ENCODE data around the gene CTIF. TPM values are rescaled to one million over a fixed set of nuclear protein-coding genes. Genes with fewer than 3 reads are reported as not detected.

The CTIF gene
- polyA plus RNA-seq, 1 donor from 2014 or later: 50.2 TPM

GRCh38 chr18:48670751-48671560 lies 132.1 kb downstream of the CTIF start:
- H3K9me2 ChIP-seq (ENCODE audit: insufficient read depth, low read length): no peaks in the 10 kb centered on the region
- no peaks in the 10 kb centered on the region for H4K20me1 ChIP-seq (ENCODE audit: insufficient read depth)
- TF ChIP-seq EP300 (conservative IDR thresholded peaks at IDR 0.05; ENCODE audit: poor library complexity, severe bottlenecking) (no peak), MXI1 (conservative IDR thresholded peaks at IDR 0.05; ENCODE audit: poor library complexity, severe bottlenecking) (no peak), RAD21 (conservative IDR thresholded peaks at IDR 0.05) (no peak), TAF1 (IDR thresholded peaks at IDR 0.05; ENCODE audit: low read depth) (no peak), EZH2 (IDR thresholded peaks at IDR 0.05; ENCODE audit: borderline replicate concordance, insufficient read depth, low read length, poor library complexity, severe bottlenecking) (no peak), POLR2AphosphoS5 (IDR thresholded peaks at IDR 0.05) (no peak), SMC3 (conservative IDR thresholded peaks at IDR 0.05; ENCODE audit: poor library complexity) (no peak)
- TF ChIP-seq, protein P1, sequence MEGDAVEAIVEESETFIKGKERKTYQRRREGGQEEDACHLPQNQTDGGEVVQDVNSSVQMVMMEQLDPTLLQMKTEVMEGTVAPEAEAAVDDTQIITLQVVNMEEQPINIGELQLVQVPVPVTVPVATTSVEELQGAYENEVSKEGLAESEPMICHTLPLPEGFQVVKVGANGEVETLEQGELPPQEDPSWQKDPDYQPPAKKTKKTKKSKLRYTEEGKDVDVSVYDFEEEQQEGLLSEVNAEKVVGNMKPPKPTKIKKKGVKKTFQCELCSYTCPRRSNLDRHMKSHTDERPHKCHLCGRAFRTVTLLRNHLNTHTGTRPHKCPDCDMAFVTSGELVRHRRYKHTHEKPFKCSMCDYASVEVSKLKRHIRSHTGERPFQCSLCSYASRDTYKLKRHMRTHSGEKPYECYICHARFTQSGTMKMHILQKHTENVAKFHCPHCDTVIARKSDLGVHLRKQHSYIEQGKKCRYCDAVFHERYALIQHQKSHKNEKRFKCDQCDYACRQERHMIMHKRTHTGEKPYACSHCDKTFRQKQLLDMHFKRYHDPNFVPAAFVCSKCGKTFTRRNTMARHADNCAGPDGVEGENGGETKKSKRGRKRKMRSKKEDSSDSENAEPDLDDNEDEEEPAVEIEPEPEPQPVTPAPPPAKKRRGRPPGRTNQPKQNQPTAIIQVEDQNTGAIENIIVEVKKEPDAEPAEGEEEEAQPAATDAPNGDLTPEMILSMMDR (IDR thresholded peaks at IDR 0.05; ENCODE audit: poor library complexity, severe bottlenecking): no peak
- TF ChIP-seq, protein P2, sequence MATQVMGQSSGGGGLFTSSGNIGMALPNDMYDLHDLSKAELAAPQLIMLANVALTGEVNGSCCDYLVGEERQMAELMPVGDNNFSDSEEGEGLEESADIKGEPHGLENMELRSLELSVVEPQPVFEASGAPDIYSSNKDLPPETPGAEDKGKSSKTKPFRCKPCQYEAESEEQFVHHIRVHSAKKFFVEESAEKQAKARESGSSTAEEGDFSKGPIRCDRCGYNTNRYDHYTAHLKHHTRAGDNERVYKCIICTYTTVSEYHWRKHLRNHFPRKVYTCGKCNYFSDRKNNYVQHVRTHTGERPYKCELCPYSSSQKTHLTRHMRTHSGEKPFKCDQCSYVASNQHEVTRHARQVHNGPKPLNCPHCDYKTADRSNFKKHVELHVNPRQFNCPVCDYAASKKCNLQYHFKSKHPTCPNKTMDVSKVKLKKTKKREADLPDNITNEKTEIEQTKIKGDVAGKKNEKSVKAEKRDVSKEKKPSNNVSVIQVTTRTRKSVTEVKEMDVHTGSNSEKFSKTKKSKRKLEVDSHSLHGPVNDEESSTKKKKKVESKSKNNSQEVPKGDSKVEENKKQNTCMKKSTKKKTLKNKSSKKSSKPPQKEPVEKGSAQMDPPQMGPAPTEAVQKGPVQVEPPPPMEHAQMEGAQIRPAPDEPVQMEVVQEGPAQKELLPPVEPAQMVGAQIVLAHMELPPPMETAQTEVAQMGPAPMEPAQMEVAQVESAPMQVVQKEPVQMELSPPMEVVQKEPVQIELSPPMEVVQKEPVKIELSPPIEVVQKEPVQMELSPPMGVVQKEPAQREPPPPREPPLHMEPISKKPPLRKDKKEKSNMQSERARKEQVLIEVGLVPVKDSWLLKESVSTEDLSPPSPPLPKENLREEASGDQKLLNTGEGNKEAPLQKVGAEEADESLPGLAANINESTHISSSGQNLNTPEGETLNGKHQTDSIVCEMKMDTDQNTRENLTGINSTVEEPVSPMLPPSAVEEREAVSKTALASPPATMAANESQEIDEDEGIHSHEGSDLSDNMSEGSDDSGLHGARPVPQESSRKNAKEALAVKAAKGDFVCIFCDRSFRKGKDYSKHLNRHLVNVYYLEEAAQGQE (IDR thresholded peaks at IDR 0.05; ENCODE audit: borderline replicate concordance): no peak
- H3K9ac ChIP-seq (ENCODE audit: low read length): no peak overlapping the region
- no peak overlapping the region for H3K4me3 ChIP-seq (ENCODE audit: low read length)
- peaks cover 21% of the 10 kb centered on the region for H3K36me3 ChIP-seq (ENCODE audit: insufficient read depth, low read length)
- no peaks in the 10 kb centered on the region for H3K27me3 ChIP-seq (ENCODE audit: insufficient read depth, low read depth, low read length)
- no peaks in the 10 kb centered on the region for H3K79me2 ChIP-seq (replicated peaks; ENCODE audit: insufficient read depth, low read length)
- H3K4me2 ChIP-seq (ENCODE audit: low read length): no peak overlapping the region
- no peak overlapping the region for H3K27ac ChIP-seq (ENCODE audit: low read length)
- H3K9me3 ChIP-seq (ENCODE audit: low read length): peaks cover 7% of the 10 kb centered on the region
- H3F3A ChIP-seq (ENCODE audit: insufficient read depth, low read length, poor library complexity, severe bottlenecking): no peaks in the 10 kb centered on the region
- no peak overlapping the region for H2AFZ ChIP-seq (ENCODE audit: low read depth, low read length)

- TF ChIP-seq EP300 (conservative IDR thresholded peaks at IDR 0.05; ENCODE audit: poor library complexity, severe bottlenecking) (no peak), SMC3 (conservative IDR thresholded peaks at IDR 0.05; ENCODE audit: poor library complexity) (no peak), POLR2AphosphoS5 (IDR thresholded peaks at IDR 0.05) (no peak), MXI1 (conservative IDR thresholded peaks at IDR 0.05; ENCODE audit: poor library complexity, severe bottlenecking) (no peak), RAD21 (conservative IDR thresholded peaks at IDR 0.05) (no peak), TAF1 (IDR thresholded peaks at IDR 0.05; ENCODE audit: low read depth) (no peak), EZH2 (IDR thresholded peaks at IDR 0.05; ENCODE audit: borderline replicate concordance, insufficient read depth, low read length, poor library complexity, severe bottlenecking) (no peak)
- TF ChIP-seq, protein P2 (IDR thresholded peaks at IDR 0.05; ENCODE audit: borderline replicate concordance): no peak
- TF ChIP-seq, protein P1 (IDR thresholded peaks at IDR 0.05; ENCODE audit: poor library complexity, severe bottlenecking): no peak
- Histone ChIP-seq H3K9me3 (ENCODE audit: low read length) (peaks cover 7% of the 10 kb centered on the region), H3K36me3 (ENCODE audit: insufficient read depth, low read length) (peaks cover 15% of the 10 kb centered on the region), H3F3A (ENCODE audit: insufficient read depth, low read length, poor library complexity, severe bottlenecking) (no peaks in the 10 kb centered on the region), H3K9ac (ENCODE audit: low read length) (no peak overlapping the region), H3K27me3 (ENCODE audit: insufficient read depth, low read depth, low read length) (no peaks in the 10 kb centered on the region), H3K4me3 (ENCODE audit: low read length) (no peak overlapping the region), H3K79me2 (replicated peaks; ENCODE audit: insufficient read depth, low read length) (no peaks in the 10 kb centered on the region), H4K20me1 (ENCODE audit: insufficient read depth) (no peaks in the 10 kb centered on the region), H3K27ac (ENCODE audit: low read length) (no peak overlapping the region), H3K9me2 (ENCODE audit: insufficient read depth, low read length) (no peaks in the 10 kb centered on the region), H2AFZ (ENCODE audit: low read depth, low read length) (no peak overlapping the region), H3K4me2 (ENCODE audit: low read length) (no peak overlapping the region)
These were observed 132.7 kb downstream of the CTIF start for GRCh38 chr18:48671561-48671945.

All from neural cell (in vitro differentiated cells).